ENCODE measurements around the gene EML6. TPM values are rescaled to one million over a fixed set of nuclear protein-coding genes. Genes with fewer than 3 reads are reported as not detected.
A peak's percentile ranks its signal among the peaks of the same experiment; 100 is the strongest.

Gene EML6
- total RNA-seq, 1 donor, result 1.1 TPM

GRCh38 chr2:54908591-54908990 is 185.1 kb downstream of the EML6 start:
- peak overlapping the region; percentile 7 for H3K27ac ChIP-seq (ENCODE audit: low read depth, low read length)

DNA sequence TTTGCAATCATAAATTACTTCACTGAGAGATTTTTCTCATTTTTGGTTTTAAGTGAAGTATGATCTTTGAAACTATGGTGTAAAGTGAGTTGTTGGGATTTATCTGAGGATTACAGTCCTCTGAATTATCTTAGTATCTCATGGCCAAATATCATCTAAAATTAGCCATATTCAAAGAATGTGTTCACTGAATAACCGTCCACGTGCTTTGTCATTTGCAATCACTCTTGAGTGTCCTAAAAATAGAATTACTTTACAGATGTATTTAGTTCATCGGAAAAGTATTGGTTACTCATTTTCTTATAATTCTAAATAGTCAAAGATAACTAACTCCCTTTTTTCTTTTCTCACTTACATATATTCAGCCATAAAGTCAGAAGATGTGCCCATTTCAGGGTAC is 185.5 kb downstream of the EML6 start:
- Histone ChIP-seq H3K27ac (ENCODE audit: low read depth, low read length) (peak overlapping the region; percentile 7), H4K20me1 (ENCODE audit: insufficient read depth, low read length) (no peaks in the 10 kb centered on the region), H3K27me3 (ENCODE audit: insufficient read depth, low read length) (no peaks in the 10 kb centered on the region), H3K36me3 (ENCODE audit: insufficient read depth, low read length) (no peaks in the 10 kb centered on the region), H3K4me3 (ENCODE audit: insufficient read depth, low read length) (no peak overlapping the region), H3K4me1 (ENCODE audit: insufficient read depth, low read length) (peaks cover 19% of the 10 kb centered on the region), H3K79me2 (ENCODE audit: insufficient read depth, low read length) (peaks cover 2% of the 10 kb centered on the region), H3K9me3 (ENCODE audit: low read depth, low read length) (no peaks in the 10 kb centered on the region), H2AFZ (ENCODE audit: low read length) (peak overlapping the region; percentile 54), H3K4me2 (ENCODE audit: insufficient read depth, low read length) (no peak overlapping the region)
- TF ChIP-seq, protein P1, sequence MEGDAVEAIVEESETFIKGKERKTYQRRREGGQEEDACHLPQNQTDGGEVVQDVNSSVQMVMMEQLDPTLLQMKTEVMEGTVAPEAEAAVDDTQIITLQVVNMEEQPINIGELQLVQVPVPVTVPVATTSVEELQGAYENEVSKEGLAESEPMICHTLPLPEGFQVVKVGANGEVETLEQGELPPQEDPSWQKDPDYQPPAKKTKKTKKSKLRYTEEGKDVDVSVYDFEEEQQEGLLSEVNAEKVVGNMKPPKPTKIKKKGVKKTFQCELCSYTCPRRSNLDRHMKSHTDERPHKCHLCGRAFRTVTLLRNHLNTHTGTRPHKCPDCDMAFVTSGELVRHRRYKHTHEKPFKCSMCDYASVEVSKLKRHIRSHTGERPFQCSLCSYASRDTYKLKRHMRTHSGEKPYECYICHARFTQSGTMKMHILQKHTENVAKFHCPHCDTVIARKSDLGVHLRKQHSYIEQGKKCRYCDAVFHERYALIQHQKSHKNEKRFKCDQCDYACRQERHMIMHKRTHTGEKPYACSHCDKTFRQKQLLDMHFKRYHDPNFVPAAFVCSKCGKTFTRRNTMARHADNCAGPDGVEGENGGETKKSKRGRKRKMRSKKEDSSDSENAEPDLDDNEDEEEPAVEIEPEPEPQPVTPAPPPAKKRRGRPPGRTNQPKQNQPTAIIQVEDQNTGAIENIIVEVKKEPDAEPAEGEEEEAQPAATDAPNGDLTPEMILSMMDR (IDR thresholded peaks at IDR 0.05; ENCODE audit: extremely low read depth, low read depth, low read length), result no peak
- DNase-seq (ENCODE audit: insufficient read length, low spot score, missing footprints), result no peak

More at GRCh38 chr2:54908591-54908990, 185.1 kb downstream of the EML6 start:
- Histone ChIP-seq H3K79me2 (ENCODE audit: insufficient read depth, low read length) (peaks cover 2% of the 10 kb centered on the region), H3K36me3 (ENCODE audit: insufficient read depth, low read length) (no peaks in the 10 kb centered on the region), H2AFZ (ENCODE audit: low read length) (peak overlapping the region; percentile 54), H4K20me1 (ENCODE audit: insufficient read depth, low read length) (no peaks in the 10 kb centered on the region), H3K27me3 (ENCODE audit: insufficient read depth, low read length) (no peaks in the 10 kb centered on the region), H3K4me3 (ENCODE audit: insufficient read depth, low read length) (no peak overlapping the region), H3K9me3 (ENCODE audit: low read depth, low read length) (no peaks in the 10 kb centered on the region), H3K4me2 (ENCODE audit: insufficient read depth, low read length) (no peak overlapping the region), H3K4me1 (ENCODE audit: insufficient read depth, low read length) (peaks cover 22% of the 10 kb centered on the region)
- TF ChIP-seq, protein P1 (IDR thresholded peaks at IDR 0.05; ENCODE audit: extremely low read depth, low read depth, low read length), result no peak
- no peak for DNase-seq (ENCODE audit: insufficient read length, low spot score, missing footprints)

- Histone ChIP-seq H3K4me3 (ENCODE audit: insufficient read depth, low read length) (no peak overlapping the region), H3K79me2 (ENCODE audit: insufficient read depth, low read length) (no peaks in the 10 kb centered on the region)
Observed at GRCh38 chr2:54912305-54912704, 188.8 kb downstream of the EML6 start.

DNA sequence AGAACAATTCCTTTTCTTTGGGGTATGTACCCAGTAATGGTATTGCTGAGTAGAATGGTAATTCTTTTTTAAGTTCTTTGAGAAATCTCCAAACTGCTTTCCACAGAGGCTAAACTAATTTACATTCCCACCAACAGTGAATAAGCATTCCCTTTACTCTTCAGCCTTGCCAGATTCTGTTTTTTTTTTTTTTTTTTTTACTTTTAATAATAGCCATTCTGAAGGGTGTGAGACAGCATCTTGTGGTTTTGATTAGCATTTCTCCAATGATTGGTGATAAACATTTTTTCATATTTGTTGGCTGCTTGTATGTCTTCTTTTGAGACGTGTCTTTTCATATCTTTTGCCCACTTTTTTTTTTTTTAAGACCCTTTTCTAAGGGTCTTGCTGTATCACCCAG is 189.4 kb downstream of the EML6 start:
- no peaks in the 10 kb centered on the region for H3K27me3 ChIP-seq (ENCODE audit: insufficient read depth, low read length)
- H3K9me3 ChIP-seq (ENCODE audit: low read depth, low read length), result no peaks in the 10 kb centered on the region
- no peak overlapping the region for H3K27ac ChIP-seq (ENCODE audit: low read depth, low read length)
- TF ChIP-seq, protein P1 (IDR thresholded peaks at IDR 0.05; ENCODE audit: extremely low read depth, low read depth, low read length), result no peak
- no peak overlapping the region for H3K4me2 ChIP-seq (ENCODE audit: insufficient read depth, low read length)
- H4K20me1 ChIP-seq (ENCODE audit: insufficient read depth, low read length), result no peaks in the 10 kb centered on the region
- no peak overlapping the region for H3K4me3 ChIP-seq (ENCODE audit: insufficient read depth, low read length)
- H2AFZ ChIP-seq (ENCODE audit: low read length), result no peak overlapping the region
- peaks cover 11% of the 10 kb centered on the region for H3K4me1 ChIP-seq (ENCODE audit: insufficient read depth, low read length)
- no peaks in the 10 kb centered on the region for H3K36me3 ChIP-seq (ENCODE audit: insufficient read depth, low read length)
- no peak for DNase-seq (ENCODE audit: insufficient read length, low spot score, missing footprints)
- no peaks in the 10 kb centered on the region for H3K79me2 ChIP-seq (ENCODE audit: insufficient read depth, low read length)

More at GRCh38 chr2:54912305-54912704, 188.8 kb downstream of the EML6 start:
- H4K20me1 ChIP-seq (ENCODE audit: insufficient read depth, low read length), result no peaks in the 10 kb centered on the region
- H3K4me1 ChIP-seq (ENCODE audit: insufficient read depth, low read length), result peaks cover 11% of the 10 kb centered on the region
- H2AFZ ChIP-seq (ENCODE audit: low read length), result no peak overlapping the region
- H3K27ac ChIP-seq (ENCODE audit: low read depth, low read length), result no peak overlapping the region
- DNase-seq (ENCODE audit: insufficient read length, low spot score, missing footprints), result no peak
- no peaks in the 10 kb centered on the region for H3K9me3 ChIP-seq (ENCODE audit: low read depth, low read length)
- no peak overlapping the region for H3K4me2 ChIP-seq (ENCODE audit: insufficient read depth, low read length)
- TF ChIP-seq, protein P1 (IDR thresholded peaks at IDR 0.05; ENCODE audit: extremely low read depth, low read depth, low read length), result no peak
- no peaks in the 10 kb centered on the region for H3K27me3 ChIP-seq (ENCODE audit: insufficient read depth, low read length)
- H3K36me3 ChIP-seq (ENCODE audit: insufficient read depth, low read length), result no peaks in the 10 kb centered on the region
